GDM1 (cell line): ENCODE results near the gene PLGRKT.
"Not testable (repeated sequence)": the region's sequence is repeated elsewhere in the genome, so short reads cannot be mapped to it uniquely, and the experiment has no call there.

Source experiments
- DNase-seq: peaks from one replicate; lab custom pipeline; 2025; lab: John Stamatoyannopoulos, UW

Gene PLGRKT

DNA sequence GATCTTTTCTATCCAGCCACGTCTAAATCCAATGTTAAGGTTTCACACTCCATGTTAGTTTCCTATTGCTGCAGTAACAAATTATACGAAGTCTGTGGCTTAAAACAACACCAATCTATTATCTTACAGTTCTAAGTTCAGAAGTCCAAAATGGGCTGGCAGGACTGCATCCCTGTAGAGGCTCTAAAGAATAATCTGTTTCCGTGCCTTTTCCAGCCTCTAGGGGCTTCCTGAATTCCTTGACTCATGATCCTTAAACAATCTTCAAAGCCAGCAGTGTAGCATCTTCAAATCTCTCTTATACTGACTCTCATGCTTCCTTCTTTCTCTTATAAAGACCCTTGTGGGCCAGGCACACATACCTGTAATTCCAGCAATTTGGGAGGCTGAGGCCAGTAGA is 6.8 kb downstream of the PLGRKT start:
- no peak for DNase-seq

DNA sequence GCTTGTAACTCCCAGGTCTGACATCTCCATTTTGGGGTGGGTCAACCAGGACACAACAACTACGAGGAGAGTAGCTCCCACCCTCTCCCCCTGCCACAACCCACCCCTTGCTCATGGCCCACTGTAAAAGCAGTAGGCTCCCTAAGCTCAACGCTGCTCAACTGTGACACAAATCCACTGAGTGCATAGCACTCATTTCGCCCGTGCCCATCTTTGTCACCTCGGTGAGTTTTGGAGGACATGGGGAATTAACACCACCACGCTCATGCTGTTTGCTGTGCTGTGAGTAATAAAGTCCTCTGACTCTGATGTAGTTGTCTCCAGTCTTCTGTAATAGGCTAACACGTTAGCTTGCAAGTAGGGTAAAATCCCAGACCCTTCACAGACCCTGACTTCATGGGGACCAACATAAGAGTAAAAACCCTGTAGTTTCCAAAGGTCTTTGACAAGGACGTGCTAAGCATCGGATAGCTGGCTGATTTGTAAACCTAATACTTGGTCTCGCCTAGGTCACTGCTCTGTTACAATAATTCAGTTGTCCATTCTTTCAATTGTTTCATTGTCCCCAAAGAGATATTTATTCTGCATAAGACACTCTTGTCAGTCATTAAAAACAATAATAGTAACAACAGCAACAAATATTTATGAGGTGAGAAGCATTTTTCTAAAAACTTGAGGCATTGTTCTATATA is 7.7 kb downstream of the PLGRKT start:
- DNase-seq = no peak

DNA sequence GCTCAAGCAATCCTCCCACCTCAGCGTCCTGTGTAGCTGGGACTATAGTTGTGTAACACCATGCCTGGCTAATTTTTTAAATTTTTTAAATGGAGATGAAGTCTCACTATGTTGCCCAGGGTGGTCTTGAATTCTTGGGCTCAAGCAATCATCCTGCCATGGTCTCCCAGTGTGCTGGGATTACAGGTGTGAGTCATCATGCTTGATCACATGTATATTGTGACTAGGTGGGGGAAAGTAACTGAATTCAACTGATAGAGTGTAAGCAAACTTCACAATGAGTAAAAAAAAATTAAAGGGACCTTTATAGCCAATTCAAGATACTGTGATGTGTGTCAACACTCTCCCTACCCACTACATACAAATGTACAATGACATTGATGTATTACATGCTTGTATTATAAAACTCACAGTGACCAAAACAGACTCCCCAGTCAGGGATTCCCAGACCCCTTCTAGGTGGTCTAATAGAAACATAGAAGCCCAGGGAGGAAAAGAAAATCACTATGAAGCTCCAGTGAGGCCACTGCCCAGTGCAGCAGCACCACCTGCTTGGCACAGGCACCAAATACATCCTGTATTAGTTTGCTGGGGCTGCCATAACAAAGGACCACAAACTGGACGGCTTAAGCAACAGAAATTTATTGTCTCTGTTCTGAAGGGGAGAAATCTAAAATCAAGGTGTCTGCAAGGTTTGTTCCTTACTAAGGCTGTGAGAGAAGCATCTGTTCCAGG is 8.8 kb downstream of the PLGRKT start:
- no peak for DNase-seq

GRCh38 chr9:5428172-5428571 is 9.6 kb downstream of the PLGRKT start:
- DNase-seq = no peak

DNA sequence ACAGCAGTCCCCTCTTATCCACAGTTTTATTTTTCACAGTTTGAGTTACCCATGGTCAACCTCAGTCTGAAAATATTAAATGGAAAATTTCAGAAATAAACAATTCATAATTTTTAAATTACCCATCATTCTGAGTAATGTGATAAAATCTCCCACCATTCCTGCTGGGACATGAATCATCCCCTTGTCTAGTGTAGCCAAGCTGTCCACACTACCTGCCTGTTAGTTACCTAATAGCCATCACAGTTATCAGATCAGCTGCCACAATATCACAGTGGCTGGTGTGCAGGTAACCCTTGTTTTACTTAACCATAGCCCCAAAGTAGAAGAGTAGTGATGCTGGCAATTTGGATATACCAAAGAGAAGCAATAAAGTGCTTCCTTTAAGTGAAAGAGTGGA is 10.7 kb downstream of the PLGRKT start:
- DNase-seq = no peak

- DNase-seq = no peak
Observed at GRCh38 chr9:5425006-5425628, 12.6 kb downstream of the PLGRKT start.

DNA sequence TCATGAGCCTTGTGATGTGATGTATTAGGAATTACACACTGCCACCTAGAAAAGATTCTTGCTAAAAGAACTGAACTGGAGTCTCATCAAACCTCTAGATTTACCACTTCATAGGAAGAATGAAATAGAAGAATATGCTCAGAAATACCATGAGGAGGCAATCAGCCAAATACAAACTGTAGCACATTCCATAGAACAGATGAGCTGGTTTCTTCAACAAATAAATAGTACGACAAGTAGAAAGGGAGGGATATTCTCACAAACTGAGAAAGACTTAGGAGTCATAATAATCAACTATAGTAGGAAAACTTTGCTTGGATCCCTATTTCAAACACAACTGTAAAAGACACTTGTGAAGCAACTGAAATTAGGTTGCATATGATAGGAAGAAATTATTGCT is 15.4 kb downstream of the PLGRKT start:
- DNase-seq = no peak

GRCh38 chr9:5421163-5421562 is 16.6 kb downstream of the PLGRKT start:
- DNase-seq = no peak

- DNase-seq = no peak
Observed at GRCh38 chr9:5419987-5420386, 17.7 kb downstream of the PLGRKT start.

GRCh38 chr9:5418481-5418880 is 19.2 kb downstream of the PLGRKT start:
- no peak for DNase-seq

- no peak for DNase-seq
Observed at GRCh38 chr9:5416953-5417352, 20.8 kb downstream of the PLGRKT start.

GRCh38 chr9:5408596-5408995 is 29.1 kb downstream of the PLGRKT start:
- no peak for DNase-seq

DNA sequence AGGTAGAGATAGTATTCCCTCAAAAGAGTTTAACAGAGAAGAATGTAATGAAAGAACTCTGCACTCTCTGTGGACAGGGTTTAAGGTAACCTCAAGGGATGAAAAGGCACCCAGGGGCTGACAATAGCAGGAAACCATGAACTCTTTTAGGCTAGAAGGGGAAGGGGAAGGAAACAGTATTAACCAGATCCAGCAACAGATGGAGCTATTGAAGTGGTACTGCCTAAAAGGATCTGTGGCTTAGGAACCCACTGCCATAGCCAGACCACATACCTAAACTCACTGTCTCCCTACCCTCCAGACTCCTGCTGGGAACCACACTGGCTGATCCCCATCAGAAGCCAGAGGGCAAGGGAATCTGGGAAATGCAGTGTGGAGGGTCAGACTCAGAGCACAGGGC is 35.5 kb downstream of the PLGRKT start:
- peak; percentile 25 for DNase-seq

DNA sequence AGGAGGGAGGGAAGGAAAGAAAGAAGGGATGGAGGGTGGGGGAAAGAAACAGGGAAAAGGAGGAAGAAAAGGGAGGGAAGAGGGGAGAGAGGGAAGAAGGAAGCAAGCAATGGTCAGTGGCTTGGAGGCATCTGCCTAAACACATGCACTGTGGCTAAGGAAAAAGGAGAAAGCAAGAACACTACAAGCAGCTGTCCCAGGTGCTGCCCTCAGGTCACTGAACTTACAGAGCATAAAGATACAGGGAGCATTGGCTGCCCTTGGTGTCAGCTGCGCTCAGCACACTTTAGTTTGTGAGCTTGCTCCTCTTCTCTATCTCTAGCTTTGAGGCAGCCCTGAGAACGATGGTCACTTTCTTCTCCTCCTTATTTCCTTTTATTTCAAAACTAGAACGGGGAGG is 40.2 kb downstream of the PLGRKT start:
- DNase-seq = not testable (repeated sequence)

GRCh38 chr9:5395428-5395827 is 42.3 kb downstream of the PLGRKT start:
- no peak for DNase-seq

GRCh38 chr9:5393976-5394375 is 43.7 kb downstream of the PLGRKT start:
- DNase-seq = not testable (repeated sequence)

DNA sequence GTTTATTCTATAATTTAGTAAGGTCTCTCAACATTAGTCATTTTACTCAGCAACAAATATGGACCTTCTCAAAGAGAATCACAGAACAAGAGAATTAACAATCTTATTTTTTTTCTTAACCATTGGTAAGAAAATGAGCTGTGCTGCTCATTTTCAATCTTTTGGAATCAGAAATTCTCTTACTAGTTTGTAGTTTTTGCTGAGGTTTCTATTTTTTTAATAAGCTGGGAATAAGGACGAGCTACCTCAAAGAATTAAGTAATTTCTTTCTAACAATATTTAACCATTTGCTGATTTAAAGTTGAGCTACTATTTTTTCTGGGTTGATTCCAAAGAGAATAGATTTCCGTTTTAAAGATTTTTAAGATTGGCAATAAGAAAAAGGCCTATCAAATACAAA is 44.2 kb downstream of the PLGRKT start:
- no peak for DNase-seq

GRCh38 chr9:5392285-5392684 is 45.4 kb downstream of the PLGRKT start:
- no peak for DNase-seq

DNA sequence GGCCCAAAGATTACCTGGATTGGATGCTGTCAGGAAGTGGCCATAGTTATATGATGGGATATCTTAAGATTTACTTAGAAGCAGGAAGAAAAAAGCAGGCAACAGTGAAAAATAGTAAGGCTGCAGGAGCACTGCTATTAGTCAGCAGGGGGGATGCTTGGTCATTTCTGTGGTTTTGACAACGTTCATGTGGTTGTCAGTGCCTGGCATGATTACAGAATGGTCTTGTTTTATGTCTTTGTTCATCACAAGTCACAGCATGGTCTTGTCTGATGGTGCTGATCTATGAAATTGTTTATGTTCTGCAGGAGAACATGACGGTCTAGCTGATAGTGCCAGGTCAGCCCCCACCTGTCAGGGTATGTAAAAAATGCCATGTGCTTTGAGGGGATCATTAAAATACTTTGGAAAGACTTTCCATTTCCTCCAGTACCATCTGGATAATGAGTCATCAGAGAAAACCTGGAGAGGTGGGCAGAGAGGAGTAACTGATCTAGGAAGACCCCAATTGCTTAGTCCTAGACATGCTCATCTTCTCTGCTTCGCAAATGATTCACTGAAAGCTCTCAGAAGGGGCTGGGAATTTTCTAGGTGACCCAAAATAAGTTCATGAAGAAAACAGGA is 48.5 kb downstream of the PLGRKT start:
- peak; percentile 23 for DNase-seq

DNA sequence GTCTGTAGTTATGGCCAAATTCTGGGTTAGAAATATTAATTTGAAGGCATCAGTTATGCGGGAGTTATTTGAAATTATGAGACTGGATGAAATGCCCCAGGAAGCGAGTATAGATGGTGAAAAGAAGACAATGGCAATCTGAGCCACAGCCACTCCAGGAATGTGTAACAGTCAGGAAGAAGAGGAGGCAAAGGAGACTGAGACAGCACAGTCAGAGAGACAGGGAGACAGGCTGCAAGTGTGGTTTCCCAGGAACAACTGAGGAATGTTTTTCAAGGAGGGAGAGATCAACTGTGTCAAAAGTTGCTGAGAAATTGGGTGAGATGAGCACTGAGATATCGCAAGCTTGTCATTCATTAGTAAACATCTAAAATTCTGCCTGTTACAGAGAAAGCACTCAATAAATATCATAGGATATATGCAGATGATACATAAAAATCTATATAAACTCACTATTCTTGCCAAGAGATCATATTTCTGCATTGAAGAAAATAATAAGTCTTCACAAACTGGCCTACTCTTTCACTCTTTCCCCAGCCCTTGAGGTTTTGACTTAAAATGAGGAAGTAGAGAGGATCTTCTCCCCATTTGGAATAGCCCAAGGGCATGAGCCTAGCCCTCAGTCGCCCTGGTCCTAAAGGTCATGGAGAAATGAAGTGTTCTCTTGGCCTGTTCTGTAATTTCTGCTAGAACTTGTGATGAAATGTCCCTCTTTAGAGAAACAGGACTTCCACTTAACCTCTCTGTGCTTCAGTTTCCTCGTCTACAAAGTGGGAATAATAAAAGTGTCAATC is 49.5 kb downstream of the PLGRKT start:
- no peak for DNase-seq

DNA sequence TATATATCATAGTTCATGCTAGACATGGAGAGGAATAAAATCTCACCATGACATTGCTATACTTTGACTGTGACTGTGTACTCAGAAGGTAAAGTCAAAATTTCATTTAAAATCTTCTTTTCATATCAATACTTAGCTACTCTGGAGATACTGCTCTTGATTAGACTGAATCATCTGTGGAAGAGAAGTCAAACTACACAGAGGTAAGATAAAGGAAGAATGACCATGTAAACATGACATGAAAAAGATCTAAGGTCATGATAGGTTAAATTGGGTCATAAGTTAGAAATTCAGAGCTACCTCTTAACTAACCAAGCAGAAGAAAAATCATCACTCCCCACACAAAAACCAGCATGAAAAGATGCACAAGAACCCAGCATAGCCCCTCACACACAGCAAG is 53.3 kb downstream of the PLGRKT start:
- DNase-seq = no peak

DNA sequence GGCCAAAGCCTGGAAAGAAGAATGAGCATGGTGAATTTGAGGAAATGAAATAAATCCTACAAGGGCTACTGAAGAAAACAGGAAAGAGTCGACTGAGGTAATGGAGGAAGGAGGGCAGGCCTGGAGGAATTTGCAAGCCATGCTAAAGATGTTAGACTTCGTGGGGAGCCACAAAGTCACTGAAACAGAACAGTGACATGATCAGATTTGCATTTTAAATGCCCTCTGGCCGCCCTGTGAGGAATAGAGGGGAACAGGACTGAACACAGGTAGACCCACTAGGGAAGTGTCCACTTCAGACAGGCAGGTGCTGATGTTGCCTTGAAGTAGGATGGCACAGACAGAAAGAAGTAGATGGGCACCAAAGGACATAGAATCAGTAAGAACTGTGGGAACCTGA is 55.2 kb downstream of the PLGRKT start:
- DNase-seq = no peak
